Ovary (tissue), 9 donors: ENCODE results near the gene SHC3. TPM values are rescaled to one million over a fixed set of nuclear protein-coding genes. Genes with fewer than 3 reads are reported as not detected.

ENCODE experiments used
- DNase-seq, 5 donors: peaks; one replicate each; pipeline ENCODE4 v3.0.0-alpha.2; 2019 to 2020
- H3K27ac ChIP-seq, 2 donors: fragments of 200-600 bp; one replicate each; pipeline versions ENCODE4 v1.5.1 to v1.8.0; 2019 to 2022
- H3K27me3 ChIP-seq: fragments of 200-600 bp; one replicate; pipeline ENCODE4 v1.8.0; 2022
- H3K36me3 ChIP-seq: fragments of 200-600 bp; sonication (generic); one replicate; pipeline ENCODE4 v1.5.1; 2019
- H3K4me1 ChIP-seq: one replicate; pipeline ENCODE4 v1.8.1; 2013; ENCODE audit warnings: mild to moderate bottlenecking, moderate library complexity; ENCODE audit not compliant: insufficient read depth
- H3K4me3 ChIP-seq: fragments of 200-600 bp; sonication (generic); one replicate; pipeline ENCODE4 v1.5.1; 2017
- H3K9me3 ChIP-seq, 2 donors: fragments of 200-600 bp in 1 of 2; sonication (generic) in 1 of 2; one replicate each; pipeline versions ENCODE4 v1.5.1 to v1.8.1; 2013 to 2019; ENCODE audit warnings: mild to moderate bottlenecking in 1 of 2, moderate library complexity in 1 of 2
- CTCF ChIP-seq, 3 donors: fragments of 450-650 bp in 2 of 3; fragments of 200-600 bp in 1 of 3; IDR thresholded peaks; one replicate each; pipeline versions ENCODE4 v1.5.1 to v1.8.0; 2016 to 2022; ENCODE audit warnings: antibody characterized with exemption in 3 of 3, mild to moderate bottlenecking in 1 of 3
- EP300 ChIP-seq: sonication (generic); formaldehyde crosslinking; IDR thresholded peaks from one replicate; pipeline ENCODE4 v1.6.1; 2017; ENCODE audit warnings: antibody characterized with exemption
- POLR2A ChIP-seq: fragments of 450-650 bp; IDR thresholded peaks from one replicate; pipeline ENCODE4 v1.6.1; 2017; ENCODE audit warnings: antibody characterized with exemption, mild to moderate bottlenecking, moderate library complexity
- WGBS, 3 donors: extraction: QIAGEN DNeasy Blood & Tissue Kit in 1 of 3; methylation state at CpG; one replicate each; pipeline versions ENCODE4 v1.1.5 to v1.1.7; 2013 to 2017; 5-methylcytosine and 5-hydroxymethylcytosine counted together
- intact Hi-C, 4 donors: fragments of 100-400 bp; cut with DNase I; formaldehyde crosslinking; loops; one replicate each; pipeline versions ENCODE4 v1.11.0 to v1.15.1; 2022 to 2023
- polyA plus RNA-seq, 2 donors: library from polyadenylated mRNA; stranded (reverse); fragments of 200-250 nt in 1 of 2; fragments of 350-450 nt in 1 of 2; fragmentation: Illumina TruSeq in 1 of 2; extraction: RNeasy Lipid Tissue Mini Kit (QIAGEN cat#74804) in 1 of 2; gene quantifications; one replicate each; pipeline ENCODE4 v1.2.3, GENCODE V29; 2013 to 2014
- total RNA-seq, 7 donors: library from RNA; depleted of rRNA in 2 of 7; stranded (reverse); fragments of >200 nt in 2 of 7; fragmentation: NEBNext Ultra II Directional in 3 of 7; extraction: Animal tissue kit (Norgen Biotek cat#: 25700) in 3 of 7; gene quantifications; one replicate each; pipeline versions ENCODE4 v1.1.0 to v1.2.4, GENCODE V29; 2016 to 2023
- donor health status: DM: no; HTN: no; CAD: no; lungs with moderate emphysema.
- donor health status: DM: no; HTN: no; CAD: no.
- donor health status: Bipolar disorder and iron deficiency.
- donor health status: DM: yes; HTN: yes; CAD: no.
- donor health status: DM: no; HTN: no; CAD: no.
- donor health status: DM: yes; HTN: yes; CAD: no.

The SHC3 gene
- total and polyA plus RNA-seq, 9 donors, result 0.05 to 1.0 (median 0.46) TPM

- Histone ChIP-seq H3K36me3 (no peaks in the 10 kb centered on the region), H3K27ac (no peak overlapping the region), H3K9me3 (no peaks in the 10 kb centered on the region), H3K27me3 (no peaks in the 10 kb centered on the region), H3K4me3 (no peak overlapping the region), H3K4me1 (no peaks in the 10 kb centered on the region)
- intact Hi-C loops, result no loop called here
- 83 to 88% (median 87%) methylated on average over 4 of the region's 4 CpGs for WGBS, 3 donors
- no peak for DNase-seq
- TF ChIP-seq POLR2A (no peak), CTCF (IDR thresholded peaks at IDR 0.05) (no peak), EP300 (no peak)
Observed at GRCh38 chr9:89113851-89114250, 64.8 kb downstream of the SHC3 start.

- DNase-seq, result no peak
Observed at GRCh38 chr9:89112243-89112642, 66.4 kb downstream of the SHC3 start.

GRCh38 chr9:89109666-89110065, 69.0 kb downstream of the SHC3 start:
- no peaks in the 10 kb centered on the region for H3K9me3 ChIP-seq
- TF ChIP-seq EP300 (no peak), POLR2A (no peak), CTCF (IDR thresholded peaks at IDR 0.05) (no peak)
- H3K27ac ChIP-seq, result no peak overlapping the region
- intact Hi-C loops, result no loop called here
- H3K4me1 ChIP-seq, result no peaks in the 10 kb centered on the region
- H3K27me3 ChIP-seq, result no peaks in the 10 kb centered on the region
- H3K4me3 ChIP-seq, result no peak overlapping the region
- H3K36me3 ChIP-seq, result no peaks in the 10 kb centered on the region
- DNase-seq, result no peak

More at GRCh38 chr9:89112243-89112642, 66.4 kb downstream of the SHC3 start:
- Histone ChIP-seq H3K9me3 (no peaks in the 10 kb centered on the region), H3K27ac (no peak overlapping the region), H3K27me3 (no peaks in the 10 kb centered on the region), H3K4me3 (no peak overlapping the region), H3K36me3 (no peaks in the 10 kb centered on the region), H3K4me1 (no peaks in the 10 kb centered on the region)
- 82 to 92% (median 88%) methylated on average over 3 of the region's 3 CpGs for WGBS, 3 donors
- intact Hi-C loops, result no loop called here
- TF ChIP-seq CTCF (IDR thresholded peaks at IDR 0.05) (no peak), POLR2A (no peak), EP300 (no peak)

GRCh38 chr9:89107406-89107805, 71.2 kb downstream of the SHC3 start:
- TF ChIP-seq EP300 (no peak), POLR2A (no peak), CTCF (IDR thresholded peaks at IDR 0.05) (no peak)
- H3K4me1 ChIP-seq, result no peaks in the 10 kb centered on the region
- no peaks in the 10 kb centered on the region for H3K36me3 ChIP-seq
- H3K9me3 ChIP-seq, result no peaks in the 10 kb centered on the region
- H3K27me3 ChIP-seq, result no peaks in the 10 kb centered on the region
- H3K27ac ChIP-seq, result no peak overlapping the region
- whole genome bisulfite sequencing, 3 donors, result 88 to 89% (median 88%) methylated on average over 3 of the region's 3 CpGs
- DNase-seq, result no peak
- no peak overlapping the region for H3K4me3 ChIP-seq
- intact Hi-C loops, result no loop called here
